Ramos (cell line): Measurements from ENCODE around the gene MAGI1.

Source experiments
- in situ Hi-C: fragments of 300-500 bp; cut with MboI; formaldehyde crosslinking; loops from one replicate; pipeline ENCODE4 v1.14.3; 2022; ENCODE audit warnings: low sequenced_read_pairs; ENCODE audit not compliant: unreplicated experiment

The MAGI1 gene

GRCh38 chr3:65660000-65660598 is 378.6 kb downstream of the MAGI1 start:
- in situ Hi-C loops = loop anchor here (25.0 kb wide), 1 partner anchor 1123 kb away; no protein-coding TSS in a partner anchor

GRCh38 chr3:65659396-65659795 is 379.3 kb downstream of the MAGI1 start:
- in situ Hi-C loops = loop anchor here (25.0 kb wide), 1 partner anchor 1122 kb away; no protein-coding TSS in a partner anchor

GRCh38 chr3:65658401-65658800 is 380.3 kb downstream of the MAGI1 start:
- in situ Hi-C loops = loop anchor here (25.0 kb wide), 1 partner anchor 1121 kb away; no protein-coding TSS in a partner anchor

- in situ Hi-C loops = loop anchor here (25.0 kb wide), 1 partner anchor 1118 kb away; no protein-coding TSS in a partner anchor
Observed at GRCh38 chr3:65655061-65655460, 383.7 kb downstream of the MAGI1 start.

- in situ Hi-C loops = loop anchor here (25.0 kb wide), 1 partner anchor 1116 kb away; no protein-coding TSS in a partner anchor
Observed at GRCh38 chr3:65653731-65654130, 385.0 kb downstream of the MAGI1 start.

GRCh38 chr3:65650247-65650646 is 388.5 kb downstream of the MAGI1 start:
- in situ Hi-C loops = loop anchor here (25.0 kb wide), 1 partner anchor 1113 kb away; no protein-coding TSS in a partner anchor

GRCh38 chr3:65647369-65647768 is 391.3 kb downstream of the MAGI1 start:
- in situ Hi-C loops = no loop called here

- in situ Hi-C loops = no loop called here
Observed at GRCh38 chr3:65642883-65643282, 395.8 kb downstream of the MAGI1 start.

- in situ Hi-C loops = no loop called here
Observed at GRCh38 chr3:65641777-65642176, 396.9 kb downstream of the MAGI1 start.

- in situ Hi-C loops = no loop called here
Observed at GRCh38 chr3:65641045-65641444, 397.7 kb downstream of the MAGI1 start.

- in situ Hi-C loops = no loop called here
Observed at GRCh38 chr3:65639444-65639843, 399.3 kb downstream of the MAGI1 start.

- in situ Hi-C loops = no loop called here
Observed at GRCh38 chr3:65638301-65638700, 400.4 kb downstream of the MAGI1 start.

GRCh38 chr3:65636326-65636725 is 402.4 kb downstream of the MAGI1 start:
- in situ Hi-C loops = no loop called here

- in situ Hi-C loops = no loop called here
Observed at GRCh38 chr3:65635657-65636056, 403.1 kb downstream of the MAGI1 start.

GRCh38 chr3:65633018-65633638 is 405.6 kb downstream of the MAGI1 start:
- in situ Hi-C loops = no loop called here

- in situ Hi-C loops = no loop called here
Observed at GRCh38 chr3:65632414-65632813, 406.3 kb downstream of the MAGI1 start.

GRCh38 chr3:65628978-65629377 is 409.7 kb downstream of the MAGI1 start:
- in situ Hi-C loops = no loop called here

- in situ Hi-C loops = no loop called here
Observed at GRCh38 chr3:65627062-65627461, 411.7 kb downstream of the MAGI1 start.

- in situ Hi-C loops = no loop called here
Observed at GRCh38 chr3:65625305-65625704, 413.4 kb downstream of the MAGI1 start.

GRCh38 chr3:65623362-65623761 is 415.4 kb downstream of the MAGI1 start:
- in situ Hi-C loops = no loop called here

- in situ Hi-C loops = no loop called here
Observed at GRCh38 chr3:65619888-65620287, 418.8 kb downstream of the MAGI1 start.

GRCh38 chr3:65619451-65619881 is 419.3 kb downstream of the MAGI1 start:
- in situ Hi-C loops = no loop called here
